ENCODE data around the gene IRAK3. TPM values are rescaled to one million over a fixed set of nuclear protein-coding genes. Genes with fewer than 3 reads are reported as not detected.

Gene IRAK3
- total RNA-seq, 2 donors from 2014 or later: 0.27 to 0.59 TPM

DNA sequence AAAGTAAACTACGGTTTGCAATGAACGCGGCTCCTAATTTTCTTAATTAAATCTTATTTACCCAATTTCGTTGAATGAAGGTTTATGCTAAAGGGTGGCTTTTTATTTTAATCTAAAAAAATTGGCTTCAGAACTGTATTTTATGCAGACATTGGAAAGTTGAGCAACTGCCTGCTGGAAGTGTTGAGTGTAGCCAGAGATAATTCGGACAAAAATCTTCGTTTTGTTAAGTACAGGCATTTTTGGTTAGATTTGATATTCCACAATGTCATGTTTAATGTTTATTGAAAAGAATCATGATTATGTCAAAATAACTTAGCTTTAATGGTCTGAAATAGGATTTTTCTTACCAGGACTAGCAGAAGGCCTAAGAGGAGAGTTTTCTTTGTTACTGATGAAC is 875 bp downstream of the IRAK3 start:
- TF ChIP-seq, protein P1, sequence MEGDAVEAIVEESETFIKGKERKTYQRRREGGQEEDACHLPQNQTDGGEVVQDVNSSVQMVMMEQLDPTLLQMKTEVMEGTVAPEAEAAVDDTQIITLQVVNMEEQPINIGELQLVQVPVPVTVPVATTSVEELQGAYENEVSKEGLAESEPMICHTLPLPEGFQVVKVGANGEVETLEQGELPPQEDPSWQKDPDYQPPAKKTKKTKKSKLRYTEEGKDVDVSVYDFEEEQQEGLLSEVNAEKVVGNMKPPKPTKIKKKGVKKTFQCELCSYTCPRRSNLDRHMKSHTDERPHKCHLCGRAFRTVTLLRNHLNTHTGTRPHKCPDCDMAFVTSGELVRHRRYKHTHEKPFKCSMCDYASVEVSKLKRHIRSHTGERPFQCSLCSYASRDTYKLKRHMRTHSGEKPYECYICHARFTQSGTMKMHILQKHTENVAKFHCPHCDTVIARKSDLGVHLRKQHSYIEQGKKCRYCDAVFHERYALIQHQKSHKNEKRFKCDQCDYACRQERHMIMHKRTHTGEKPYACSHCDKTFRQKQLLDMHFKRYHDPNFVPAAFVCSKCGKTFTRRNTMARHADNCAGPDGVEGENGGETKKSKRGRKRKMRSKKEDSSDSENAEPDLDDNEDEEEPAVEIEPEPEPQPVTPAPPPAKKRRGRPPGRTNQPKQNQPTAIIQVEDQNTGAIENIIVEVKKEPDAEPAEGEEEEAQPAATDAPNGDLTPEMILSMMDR (conservative IDR thresholded peaks at IDR 0.05): no peak
- 86 to 87% methylated on average over 5 to 6 of the region's 6 CpGs for WGBS, 2 experiments (ENCODE audit: insufficient coverage in 1 of 2, insufficient read length in 1 of 2)
- Histone ChIP-seq H3K36me3 (ENCODE audit: control insufficient read depth, insufficient read depth, low read length) (no peaks in the 10 kb centered on the region), H3K27me3 (ENCODE audit: control insufficient read depth, insufficient read depth, low read length, poor library complexity, severe bottlenecking) (peaks cover 53% of the 10 kb centered on the region), H3K9me3 (ENCODE audit: control insufficient read depth, low read length) (no peaks in the 10 kb centered on the region), H3K9ac (ENCODE audit: extremely low read depth, low read length, poor library complexity, severe bottlenecking) (no peak overlapping the region), H3K27ac (ENCODE audit: low read depth, low read length) (no peak overlapping the region), H3K4me1 (ENCODE audit: control insufficient read depth, insufficient read depth, low read length) (no peaks in the 10 kb centered on the region), H3K4me3 (ENCODE audit: low read length) (no peak overlapping the region)
- Mint-ChIP-seq H3K27me3 (ENCODE audit: insufficient read depth) (peaks cover 51% of the 10 kb centered on the region), H3K4me1 (no peaks in the 10 kb centered on the region), H3K4me3 (peak overlapping the region; percentile 44), H3K36me3 (ENCODE audit: low read depth) (no peaks in the 10 kb centered on the region), H3K27ac (no peak overlapping the region), H3K9me3 (no peaks in the 10 kb centered on the region)
- no peak for DNase-seq

DNA sequence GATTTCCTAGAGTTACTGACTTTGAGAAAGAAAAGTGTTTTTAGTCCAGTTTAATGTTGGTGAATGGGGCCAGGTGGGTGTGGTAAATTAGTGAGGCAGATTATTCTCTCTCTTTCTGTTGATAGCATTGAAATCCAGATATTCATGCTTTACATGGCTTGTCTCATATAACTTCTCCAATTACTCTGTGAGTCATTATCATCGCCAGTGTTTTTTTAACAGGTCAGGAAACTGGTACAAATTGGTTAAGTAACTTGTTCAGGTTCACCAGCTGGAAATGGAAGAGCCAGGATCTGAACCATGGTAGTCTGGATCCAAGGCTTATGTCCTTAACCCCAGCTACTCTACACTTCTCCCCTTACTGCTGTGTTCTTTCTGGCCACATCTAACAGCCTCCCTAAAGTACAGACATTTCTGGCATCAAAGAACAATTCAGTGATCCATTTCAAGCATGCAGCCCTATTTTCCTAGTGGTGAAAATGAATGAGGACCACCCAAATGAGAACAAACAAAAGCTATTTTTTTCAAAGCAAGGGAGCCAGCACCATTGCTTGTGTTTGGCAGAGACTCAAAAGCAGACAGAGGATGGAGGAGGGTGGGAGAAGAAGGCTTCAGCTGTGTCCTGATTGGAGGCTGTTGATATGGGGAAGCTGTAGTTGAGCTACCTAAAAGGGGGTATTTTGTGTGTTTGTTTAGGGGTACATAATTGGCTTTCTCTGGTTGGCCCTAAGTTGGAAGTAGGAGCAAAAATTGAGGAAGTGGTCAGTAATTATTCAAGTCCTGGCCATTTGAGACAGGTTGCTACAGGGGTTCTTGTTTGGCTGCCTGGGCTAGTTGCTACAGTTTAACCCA is 1.7 kb downstream of the IRAK3 start:
- peaks cover 51% of the 10 kb centered on the region for H3K27me3 Mint-ChIP-seq (ENCODE audit: insufficient read depth)
- TF ChIP-seq, protein P1 (conservative IDR thresholded peaks at IDR 0.05): no peak
- no peak overlapping the region for H3K4me3 Mint-ChIP-seq
- H3K27ac Mint-ChIP-seq: no peak overlapping the region
- H3K4me1 Mint-ChIP-seq: no peaks in the 10 kb centered on the region
- H3K36me3 ChIP-seq (ENCODE audit: control insufficient read depth, insufficient read depth, low read length): no peaks in the 10 kb centered on the region
- H3K4me1 ChIP-seq (ENCODE audit: control insufficient read depth, insufficient read depth, low read length): no peaks in the 10 kb centered on the region
- peaks cover 53% of the 10 kb centered on the region for H3K27me3 ChIP-seq (ENCODE audit: control insufficient read depth, insufficient read depth, low read length, poor library complexity, severe bottlenecking)
- H3K9me3 Mint-ChIP-seq: no peaks in the 10 kb centered on the region
- no peak overlapping the region for H3K9ac ChIP-seq (ENCODE audit: extremely low read depth, low read length, poor library complexity, severe bottlenecking)
- no peak overlapping the region for H3K27ac ChIP-seq (ENCODE audit: low read depth, low read length)
- no peaks in the 10 kb centered on the region for H3K36me3 Mint-ChIP-seq (ENCODE audit: low read depth)
- no peaks in the 10 kb centered on the region for H3K9me3 ChIP-seq (ENCODE audit: control insufficient read depth, low read length)
- H3K4me3 ChIP-seq (ENCODE audit: low read length): no peak overlapping the region
- WGBS, 2 experiments (ENCODE audit: insufficient coverage in 1 of 2, insufficient read length in 1 of 2): 86 to 90% methylated on average over 1 of the region's 1 CpG
- peak; percentile 45 for DNase-seq

DNA sequence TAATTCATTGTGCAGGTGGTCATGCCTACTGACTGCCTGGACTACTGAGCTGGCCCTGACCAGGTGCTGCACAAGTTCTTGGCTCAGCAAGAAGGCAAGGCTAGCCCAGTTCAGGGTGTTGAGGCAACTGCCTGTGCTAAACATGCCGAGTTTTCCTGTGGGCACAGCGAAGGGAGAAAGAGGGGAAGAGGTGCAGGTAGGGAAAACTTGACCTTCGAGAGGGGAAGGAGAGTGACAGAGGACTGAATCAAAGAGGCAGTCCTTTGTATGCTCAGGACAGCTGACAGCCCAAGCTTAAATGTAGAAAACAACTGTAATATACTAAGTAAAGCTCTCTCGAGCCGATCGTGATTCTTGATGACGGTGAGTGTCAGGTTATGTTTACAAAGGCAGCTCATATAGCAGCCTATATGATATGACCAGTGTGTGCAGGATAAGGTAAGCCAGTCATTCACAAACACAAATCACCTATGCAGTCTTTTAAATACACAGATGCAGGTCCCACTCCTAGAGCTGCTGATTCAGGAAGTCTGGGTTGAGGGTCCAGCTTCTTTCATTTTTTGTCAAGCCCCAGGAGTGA is 2.6 kb downstream of the IRAK3 start:
- TF ChIP-seq, protein P1 (conservative IDR thresholded peaks at IDR 0.05): no peak
- Mint-ChIP-seq H3K9me3 (no peaks in the 10 kb centered on the region), H3K27me3 (ENCODE audit: insufficient read depth) (peaks cover 50% of the 10 kb centered on the region), H3K4me1 (no peaks in the 10 kb centered on the region), H3K27ac (no peak overlapping the region), H3K36me3 (ENCODE audit: low read depth) (no peaks in the 10 kb centered on the region), H3K4me3 (no peak overlapping the region)
- no peak overlapping the region for H3K4me3 ChIP-seq (ENCODE audit: low read length)
- no peak overlapping the region for H3K9ac ChIP-seq (ENCODE audit: extremely low read depth, low read length, poor library complexity, severe bottlenecking)
- no peaks in the 10 kb centered on the region for H3K4me1 ChIP-seq (ENCODE audit: control insufficient read depth, insufficient read depth, low read length)
- no peak overlapping the region for H3K27ac ChIP-seq (ENCODE audit: low read depth, low read length)
- H3K27me3 ChIP-seq (ENCODE audit: control insufficient read depth, insufficient read depth, low read length, poor library complexity, severe bottlenecking): peaks cover 53% of the 10 kb centered on the region
- no peaks in the 10 kb centered on the region for H3K36me3 ChIP-seq (ENCODE audit: control insufficient read depth, insufficient read depth, low read length)
- DNase-seq: peak; percentile 36
- 91 to 95% methylated on average over 7 of the region's 7 CpGs for WGBS, 2 experiments (ENCODE audit: insufficient coverage in 1 of 2, insufficient read length in 1 of 2)
- no peaks in the 10 kb centered on the region for H3K9me3 ChIP-seq (ENCODE audit: control insufficient read depth, low read length)

Data from endodermal cell (in vitro differentiated cells).